ENCODE measurements around the gene DCDC1.

GRCh38 chr11:30859669-30860068, 509.9 kb downstream of the DCDC1 start:
- TF ChIP-seq CTCF (conservative IDR thresholded peaks at IDR 0.05; ENCODE audit: low read depth, low read length): no peak
- TF ChIP-seq EZH2 (IDR thresholded peaks at IDR 0.05; ENCODE audit: borderline replicate concordance, low read depth, low read length, poor library complexity, severe bottlenecking): no peak

Measured in A673 (cell line).